IPS-18a (cell line): ENCODE results near the gene ARID4B.
"Not testable (repeated sequence)": the region's sequence is repeated elsewhere in the genome, so short reads cannot be mapped to it uniquely, and the experiment has no call there.

Experiments
- H3K27ac ChIP-seq: one replicate; pipeline ENCODE4 v1.5.1; 2013; ENCODE audit warnings: low read length
- H3K27me3 ChIP-seq: one replicate; pipeline ENCODE4 v1.6.1; 2013; ENCODE audit warnings: mild to moderate bottlenecking, low read length; ENCODE audit not compliant: control insufficient read depth, insufficient read depth
- H3K36me3 ChIP-seq: one replicate; pipeline ENCODE4 v1.6.1; 2013; ENCODE audit warnings: low read depth, low read length; ENCODE audit not compliant: control insufficient read depth
- H3K4me1 ChIP-seq: one replicate; pipeline ENCODE4 v1.6.1; 2013; ENCODE audit warnings: low read depth, low read length; ENCODE audit not compliant: control insufficient read depth
- H3K4me3 ChIP-seq: one replicate; pipeline ENCODE4 v1.5.1; 2013; ENCODE audit warnings: low read length
- H3K9ac ChIP-seq: one replicate; pipeline ENCODE4 v1.6.1; 2013; ENCODE audit warnings: mild to moderate bottlenecking, low read length, moderate library complexity
- H3K9me3 ChIP-seq: one replicate; pipeline ENCODE4 v1.6.1; 2013; ENCODE audit warnings: low read depth, low read length; ENCODE audit not compliant: control insufficient read depth

Gene ARID4B

GRCh38 chr1:235211517-235211916 is 116.5 kb downstream of the ARID4B start:
- Histone ChIP-seq H3K36me3 (peaks cover 26% of the 10 kb centered on the region), H3K27me3 (no peaks in the 10 kb centered on the region), H3K4me1 (peaks cover 4% of the 10 kb centered on the region), H3K27ac (no peak overlapping the region), H3K4me3 (no peak overlapping the region), H3K9me3 (no peaks in the 10 kb centered on the region), H3K9ac (no peak overlapping the region)

- Histone ChIP-seq H3K36me3 (peaks cover 12% of the 10 kb centered on the region), H3K27ac (no peak overlapping the region), H3K9me3 (no peaks in the 10 kb centered on the region), H3K4me3 (no peak overlapping the region), H3K9ac (no peak overlapping the region), H3K27me3 (no peaks in the 10 kb centered on the region), H3K4me1 (peaks cover 4% of the 10 kb centered on the region)
These were observed 120.8 kb downstream of the ARID4B start for GRCh38 chr1:235207209-235207565.

GRCh38 chr1:235206533-235207208 is 121.3 kb downstream of the ARID4B start:
- no peak overlapping the region for H3K4me3 ChIP-seq
- H3K36me3 ChIP-seq: peaks cover 9% of the 10 kb centered on the region

GRCh38 chr1:235205687-235206086 is 122.3 kb downstream of the ARID4B start:
- Histone ChIP-seq H3K27ac (no peak overlapping the region), H3K27me3 (no peaks in the 10 kb centered on the region), H3K9ac (no peak overlapping the region), H3K4me3 (no peak overlapping the region), H3K36me3 (peaks cover 9% of the 10 kb centered on the region), H3K4me1 (peaks cover 4% of the 10 kb centered on the region), H3K9me3 (no peaks in the 10 kb centered on the region)

More at GRCh38 chr1:235206533-235207208, 121.3 kb downstream of the ARID4B start:
- no peaks in the 10 kb centered on the region for H3K27me3 ChIP-seq
- H3K9me3 ChIP-seq: no peaks in the 10 kb centered on the region
- peaks cover 4% of the 10 kb centered on the region for H3K4me1 ChIP-seq
- H3K9ac ChIP-seq: no peak overlapping the region
- H3K27ac ChIP-seq: no peak overlapping the region

- Histone ChIP-seq H3K4me3 (no peak overlapping the region), H3K4me1 (peaks cover 12% of the 10 kb centered on the region), H3K27me3 (no peaks in the 10 kb centered on the region), H3K9me3 (no peaks in the 10 kb centered on the region), H3K36me3 (peaks cover 7% of the 10 kb centered on the region), H3K27ac (no peak overlapping the region), H3K9ac (no peak overlapping the region)
These were observed 124.6 kb downstream of the ARID4B start for GRCh38 chr1:235203428-235203827.

GRCh38 chr1:235202447-235202846 is 125.5 kb downstream of the ARID4B start:
- H3K4me1 ChIP-seq: peaks cover 17% of the 10 kb centered on the region
- H3K9ac ChIP-seq, H3K27me3 ChIP-seq, H3K27ac ChIP-seq, H3K9me3 ChIP-seq, H3K4me3 ChIP-seq, H3K36me3 ChIP-seq: not testable (repeated sequence)

- Histone ChIP-seq H3K36me3 (peaks cover 16% of the 10 kb centered on the region), H3K4me1 (peaks cover 21% of the 10 kb centered on the region), H3K27me3 (no peaks in the 10 kb centered on the region), H3K27ac (no peak overlapping the region), H3K9me3 (no peaks in the 10 kb centered on the region), H3K9ac (no peak overlapping the region), H3K4me3 (no peak overlapping the region)
These were observed 128.5 kb downstream of the ARID4B start for GRCh38 chr1:235199441-235199840.

GRCh38 chr1:235190431-235190830 is 137.5 kb downstream of the ARID4B start:
- H3K9ac ChIP-seq: no peak overlapping the region
- no peak overlapping the region for H3K27ac ChIP-seq
- H3K36me3 ChIP-seq: peaks cover 41% of the 10 kb centered on the region
- H3K27me3 ChIP-seq: no peaks in the 10 kb centered on the region
- H3K9me3 ChIP-seq: no peaks in the 10 kb centered on the region
- no peak overlapping the region for H3K4me3 ChIP-seq
- H3K4me1 ChIP-seq: no peaks in the 10 kb centered on the region

- H3K4me1 ChIP-seq: no peaks in the 10 kb centered on the region
- no peak overlapping the region for H3K4me3 ChIP-seq
- no peak overlapping the region for H3K27ac ChIP-seq
- H3K9me3 ChIP-seq: no peaks in the 10 kb centered on the region
- no peak overlapping the region for H3K9ac ChIP-seq
- no peaks in the 10 kb centered on the region for H3K27me3 ChIP-seq
- peaks cover 25% of the 10 kb centered on the region for H3K36me3 ChIP-seq
These were observed 140.7 kb downstream of the ARID4B start for GRCh38 chr1:235187316-235187715.

GRCh38 chr1:235181561-235182245 is 146.3 kb downstream of the ARID4B start:
- no peaks in the 10 kb centered on the region for H3K9me3 ChIP-seq
- peaks cover 44% of the 10 kb centered on the region for H3K36me3 ChIP-seq

GRCh38 chr1:235180916-235181460 is 147.0 kb downstream of the ARID4B start:
- Histone ChIP-seq H3K4me3 (no peak overlapping the region), H3K9ac (no peak overlapping the region), H3K9me3 (no peaks in the 10 kb centered on the region), H3K4me1 (no peaks in the 10 kb centered on the region), H3K27ac (no peak overlapping the region), H3K36me3 (peaks cover 46% of the 10 kb centered on the region), H3K27me3 (no peaks in the 10 kb centered on the region)

More at GRCh38 chr1:235181561-235182245, 146.3 kb downstream of the ARID4B start:
- no peak overlapping the region for H3K27ac ChIP-seq
- H3K27me3 ChIP-seq: no peaks in the 10 kb centered on the region
- H3K4me3 ChIP-seq: no peak overlapping the region
- no peaks in the 10 kb centered on the region for H3K4me1 ChIP-seq
- no peak overlapping the region for H3K9ac ChIP-seq

GRCh38 chr1:235176486-235176885 is 151.5 kb downstream of the ARID4B start:
- Histone ChIP-seq H3K9me3 (no peaks in the 10 kb centered on the region), H3K4me3 (no peak overlapping the region), H3K9ac (no peak overlapping the region), H3K27me3 (no peaks in the 10 kb centered on the region), H3K4me1 (no peaks in the 10 kb centered on the region), H3K27ac (no peak overlapping the region), H3K36me3 (peaks cover 57% of the 10 kb centered on the region)
